H1 (cell line): ENCODE data around the gene HJURP. TPM values are rescaled to one million over a fixed set of nuclear protein-coding genes. Genes with fewer than 3 reads are reported as not detected.

Experiments used
- CHD1 ChIP-seq: IDR thresholded peaks from 2 replicates; pipeline ENCODE4 v1.6.1; 2012; ENCODE audit warnings: low read depth, low read length, improper control_type of control experiment
- CHD7 ChIP-seq: fragments of 300-600 bp; sonication (generic); IDR thresholded peaks from 2 replicates; pipeline ENCODE4 v1.7.1; 2012; ENCODE audit warnings: low read length, moderate library complexity, mild to moderate bottlenecking, inconsistent platforms; ENCODE audit not compliant: insufficient replicate concordance
- NRF1 ChIP-seq: IDR thresholded peaks from 2 replicates; pipeline ENCODE4 v1.6.1; 2011; ENCODE audit warnings: mild to moderate bottlenecking, low read depth, low read length, improper control_type of control experiment
- polyA plus RNA-seq, 7 experiments: library from polyadenylated mRNA; depleted of rRNA in 3 of 7; stranded (reverse) in 5 of 7; unstranded in 2 of 7; fragments of >200 nt in 5 of 7; fragments of 200-250 nt in 2 of 7; gene quantifications; 1 replicate in 5 of 7; 2 replicates in 1 of 7; 4 replicates in 1 of 7; pipeline versions ENCODE4 v1.2.1 to v1.2.3, GENCODE V29; 2011 to 2013; ENCODE audit warnings: missing spikeins in 2 of 7, mixed read lengths in 2 of 7
- total RNA-seq: library from RNA; stranded (reverse); fragmentation: NEBNext Ultra II Directional; extraction: Animal tissue kit (Norgen Biotek cat#: 25700); gene quantifications from 2 replicates; pipeline ENCODE4 v1.2.1, GENCODE V29; 2021
- TF ChIP-seq, protein P1 (sequence below): IDR thresholded peaks from 2 replicates; pipeline ENCODE4 v1.6.1; 2012; ENCODE audit warnings: low read length, inconsistent platforms
- TF ChIP-seq, protein P2 (sequence below): IDR thresholded peaks from 2 replicates; pipeline ENCODE4 v1.6.1; 2011; ENCODE audit warnings: low read depth, mild to moderate bottlenecking, low read length; ENCODE audit not compliant: insufficient read depth
- TF ChIP-seq, protein P3 (sequence below): IDR thresholded peaks from 2 replicates; pipeline ENCODE4 v1.6.1; 2012; ENCODE audit warnings: inconsistent platforms
- TF ChIP-seq, protein P4 (sequence below): IDR thresholded peaks from 2 replicates; pipeline ENCODE4 v1.6.1; 2012; ENCODE audit warnings: inconsistent platforms

HJURP gene
- total and polyA plus RNA-seq, 2 of the 8 experiments (the other 6 are each of a cell fraction or from before 2014, with no cell fraction given): 49.3 to 60.5 TPM

- TF ChIP-seq CHD7: no peak
- TF ChIP-seq, protein P1, sequence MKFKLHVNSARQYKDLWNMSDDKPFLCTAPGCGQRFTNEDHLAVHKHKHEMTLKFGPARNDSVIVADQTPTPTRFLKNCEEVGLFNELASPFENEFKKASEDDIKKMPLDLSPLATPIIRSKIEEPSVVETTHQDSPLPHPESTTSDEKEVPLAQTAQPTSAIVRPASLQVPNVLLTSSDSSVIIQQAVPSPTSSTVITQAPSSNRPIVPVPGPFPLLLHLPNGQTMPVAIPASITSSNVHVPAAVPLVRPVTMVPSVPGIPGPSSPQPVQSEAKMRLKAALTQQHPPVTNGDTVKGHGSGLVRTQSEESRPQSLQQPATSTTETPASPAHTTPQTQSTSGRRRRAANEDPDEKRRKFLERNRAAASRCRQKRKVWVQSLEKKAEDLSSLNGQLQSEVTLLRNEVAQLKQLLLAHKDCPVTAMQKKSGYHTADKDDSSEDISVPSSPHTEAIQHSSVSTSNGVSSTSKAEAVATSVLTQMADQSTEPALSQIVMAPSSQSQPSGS: no peak
- TF ChIP-seq, protein P2, sequence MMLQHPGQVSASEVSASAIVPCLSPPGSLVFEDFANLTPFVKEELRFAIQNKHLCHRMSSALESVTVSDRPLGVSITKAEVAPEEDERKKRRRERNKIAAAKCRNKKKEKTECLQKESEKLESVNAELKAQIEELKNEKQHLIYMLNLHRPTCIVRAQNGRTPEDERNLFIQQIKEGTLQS: no peak
- TF ChIP-seq, protein P3, sequence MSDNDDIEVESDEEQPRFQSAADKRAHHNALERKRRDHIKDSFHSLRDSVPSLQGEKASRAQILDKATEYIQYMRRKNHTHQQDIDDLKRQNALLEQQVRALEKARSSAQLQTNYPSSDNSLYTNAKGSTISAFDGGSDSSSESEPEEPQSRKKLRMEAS: no peak
- TF ChIP-seq, protein P4, sequence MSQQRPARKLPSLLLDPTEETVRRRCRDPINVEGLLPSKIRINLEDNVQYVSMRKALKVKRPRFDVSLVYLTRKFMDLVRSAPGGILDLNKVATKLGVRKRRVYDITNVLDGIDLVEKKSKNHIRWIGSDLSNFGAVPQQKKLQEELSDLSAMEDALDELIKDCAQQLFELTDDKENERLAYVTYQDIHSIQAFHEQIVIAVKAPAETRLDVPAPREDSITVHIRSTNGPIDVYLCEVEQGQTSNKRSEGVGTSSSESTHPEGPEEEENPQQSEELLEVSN: no peak
- TF ChIP-seq CHD1: no peak
- no peak for TF ChIP-seq NRF1
Observed at GRCh38 chr2:233796254-233796653, 58.1 kb downstream of the HJURP start (continued).
